Measurements from ENCODE around the gene SMPD3. TPM values are rescaled to one million over a fixed set of nuclear protein-coding genes. Genes with fewer than 3 reads are reported as not detected.

The SMPD3 gene
- total and polyA plus RNA-seq, 2 experiments from 2014 or later: 5.7 to 6.3 TPM

DNA sequence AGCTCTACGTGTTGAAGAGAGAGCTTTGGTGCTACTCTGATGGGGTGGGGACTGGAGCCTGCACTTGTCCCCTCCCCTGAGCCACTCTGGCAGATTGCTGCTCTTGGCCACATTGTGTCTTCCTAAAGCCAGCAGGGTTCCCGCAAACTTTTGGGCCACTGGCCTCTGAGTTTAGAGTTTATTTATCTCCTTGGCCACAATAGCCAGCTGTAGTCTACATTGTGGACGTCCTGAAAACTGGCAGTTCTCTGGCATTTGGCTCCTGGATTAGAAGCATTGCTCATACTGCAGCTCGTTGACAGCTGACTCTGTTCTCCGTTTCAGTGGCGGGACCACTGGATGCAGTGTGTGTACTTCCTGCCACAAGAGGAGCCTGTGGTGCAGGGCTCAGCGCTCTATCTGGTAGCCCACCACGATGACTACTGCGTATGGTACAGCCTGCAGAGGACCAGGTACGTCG, 102.9 kb downstream of the SMPD3 start:
- Histone ChIP-seq H3K27me3 (no peaks in the 10 kb centered on the region), H3K36me3 (replicated peaks; ENCODE audit: insufficient read depth, low read depth) (no peaks in the 10 kb centered on the region), H3K9me3 (ENCODE audit: low read depth) (no peaks in the 10 kb centered on the region), H2AFZ (no peak overlapping the region), H3K79me2 (peaks cover 2% of the 10 kb centered on the region), H3K4me3 (no peak overlapping the region), H3K4me2 (no peak overlapping the region), H3K4me1 (ENCODE audit: insufficient read depth) (no peaks in the 10 kb centered on the region), H3K9me2 (replicated peaks; ENCODE audit: insufficient read depth) (no peaks in the 10 kb centered on the region), H4K20me1 (ENCODE audit: insufficient read depth, poor library complexity, severe bottlenecking) (no peaks in the 10 kb centered on the region), H3K27ac (no peak overlapping the region)
- TF ChIP-seq, protein P1, sequence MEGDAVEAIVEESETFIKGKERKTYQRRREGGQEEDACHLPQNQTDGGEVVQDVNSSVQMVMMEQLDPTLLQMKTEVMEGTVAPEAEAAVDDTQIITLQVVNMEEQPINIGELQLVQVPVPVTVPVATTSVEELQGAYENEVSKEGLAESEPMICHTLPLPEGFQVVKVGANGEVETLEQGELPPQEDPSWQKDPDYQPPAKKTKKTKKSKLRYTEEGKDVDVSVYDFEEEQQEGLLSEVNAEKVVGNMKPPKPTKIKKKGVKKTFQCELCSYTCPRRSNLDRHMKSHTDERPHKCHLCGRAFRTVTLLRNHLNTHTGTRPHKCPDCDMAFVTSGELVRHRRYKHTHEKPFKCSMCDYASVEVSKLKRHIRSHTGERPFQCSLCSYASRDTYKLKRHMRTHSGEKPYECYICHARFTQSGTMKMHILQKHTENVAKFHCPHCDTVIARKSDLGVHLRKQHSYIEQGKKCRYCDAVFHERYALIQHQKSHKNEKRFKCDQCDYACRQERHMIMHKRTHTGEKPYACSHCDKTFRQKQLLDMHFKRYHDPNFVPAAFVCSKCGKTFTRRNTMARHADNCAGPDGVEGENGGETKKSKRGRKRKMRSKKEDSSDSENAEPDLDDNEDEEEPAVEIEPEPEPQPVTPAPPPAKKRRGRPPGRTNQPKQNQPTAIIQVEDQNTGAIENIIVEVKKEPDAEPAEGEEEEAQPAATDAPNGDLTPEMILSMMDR (IDR thresholded peaks at IDR 0.05; ENCODE audit: poor library complexity): no peak
- TF ChIP-seq EZH2 (IDR thresholded peaks at IDR 0.05; ENCODE audit: borderline replicate concordance) (no peak), EZH2phosphoT487 (IDR thresholded peaks at IDR 0.05; ENCODE audit: low read depth, severe bottlenecking, unreplicated experiment) (no peak)
- no peak for DNase-seq (ENCODE audit: low spot score)
- WGBS (ENCODE audit: low lambda C conversion rate, missing lambda C conversion rate): 79% methylated on average over 11 of the region's 11 CpGs

DNA sequence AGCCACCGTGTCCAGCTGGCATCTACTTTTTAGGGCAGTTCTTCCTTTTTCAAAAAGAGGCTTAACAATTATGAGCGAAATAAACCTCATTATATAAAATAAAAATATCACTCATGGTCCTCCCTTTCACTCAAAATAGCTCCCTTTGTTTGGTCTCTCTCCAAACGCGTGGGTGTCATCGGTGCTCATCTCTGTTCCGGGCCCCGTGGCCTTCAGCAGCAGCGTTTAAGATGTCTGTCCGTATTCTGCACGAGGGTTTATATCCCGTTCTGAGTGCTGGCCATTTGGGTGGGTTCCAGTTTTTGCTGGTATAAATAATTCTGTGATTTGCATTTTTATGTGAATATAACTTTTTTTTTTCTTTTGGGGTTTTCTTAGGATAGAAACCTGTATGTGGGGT, 104.1 kb downstream of the SMPD3 start:
- no peaks in the 10 kb centered on the region for H3K9me2 ChIP-seq (replicated peaks; ENCODE audit: insufficient read depth)
- no peaks in the 10 kb centered on the region for H4K20me1 ChIP-seq (ENCODE audit: insufficient read depth, poor library complexity, severe bottlenecking)
- no peaks in the 10 kb centered on the region for H3K4me1 ChIP-seq (ENCODE audit: insufficient read depth)
- no peaks in the 10 kb centered on the region for H3K9me3 ChIP-seq (ENCODE audit: low read depth)
- no peaks in the 10 kb centered on the region for H3K36me3 ChIP-seq (replicated peaks; ENCODE audit: insufficient read depth, low read depth)
- H3K79me2 ChIP-seq: no peaks in the 10 kb centered on the region
- H3K27ac ChIP-seq: no peak overlapping the region
- DNase-seq (ENCODE audit: low spot score): no peak
- H3K27me3 ChIP-seq: no peaks in the 10 kb centered on the region
- H3K4me3 ChIP-seq: no peak overlapping the region
- no peak overlapping the region for H3K4me2 ChIP-seq
- 97% methylated on average over 11 of the region's 11 CpGs for WGBS (ENCODE audit: low lambda C conversion rate, missing lambda C conversion rate)
- TF ChIP-seq EZH2phosphoT487 (IDR thresholded peaks at IDR 0.05; ENCODE audit: low read depth, severe bottlenecking, unreplicated experiment): no peak
- TF ChIP-seq, protein P1 (IDR thresholded peaks at IDR 0.05; ENCODE audit: poor library complexity): no peak
- TF ChIP-seq EZH2 (IDR thresholded peaks at IDR 0.05; ENCODE audit: borderline replicate concordance): no peak
- H2AFZ ChIP-seq: no peak overlapping the region

DNA sequence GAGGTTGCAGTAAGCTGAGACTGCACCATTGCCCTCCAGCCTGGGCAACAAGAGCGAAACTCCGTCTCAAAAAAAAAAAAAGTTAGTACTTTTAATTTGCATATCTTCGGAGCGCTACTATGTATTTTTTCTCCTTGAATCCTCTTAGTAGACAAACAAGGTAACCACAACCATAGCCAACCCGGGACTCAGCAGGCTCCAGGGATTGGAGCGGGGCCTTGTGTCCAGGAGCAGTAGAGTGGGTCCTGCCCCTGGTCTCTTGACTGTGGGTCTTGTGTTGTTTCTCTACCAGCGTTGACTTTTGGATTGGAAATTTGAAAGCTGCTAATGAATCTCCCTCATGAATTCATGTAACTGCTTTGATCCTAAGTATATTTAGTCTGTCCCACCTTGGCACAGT, 105.2 kb downstream of the SMPD3 start:
- Histone ChIP-seq H3K4me3 (no peak overlapping the region), H3K79me2 (no peaks in the 10 kb centered on the region), H3K4me1 (ENCODE audit: insufficient read depth) (no peaks in the 10 kb centered on the region), H2AFZ (no peak overlapping the region), H3K36me3 (replicated peaks; ENCODE audit: insufficient read depth, low read depth) (no peaks in the 10 kb centered on the region), H3K9me2 (replicated peaks; ENCODE audit: insufficient read depth) (no peaks in the 10 kb centered on the region), H3K9me3 (ENCODE audit: low read depth) (no peaks in the 10 kb centered on the region), H3K27me3 (no peaks in the 10 kb centered on the region), H3K27ac (no peak overlapping the region), H4K20me1 (ENCODE audit: insufficient read depth, poor library complexity, severe bottlenecking) (no peaks in the 10 kb centered on the region), H3K4me2 (no peak overlapping the region)
- WGBS (ENCODE audit: low lambda C conversion rate, missing lambda C conversion rate): 97% methylated on average over 7 of the region's 7 CpGs
- TF ChIP-seq, protein P1 (IDR thresholded peaks at IDR 0.05; ENCODE audit: poor library complexity): no peak
- TF ChIP-seq EZH2phosphoT487 (IDR thresholded peaks at IDR 0.05; ENCODE audit: low read depth, severe bottlenecking, unreplicated experiment) (no peak), EZH2 (IDR thresholded peaks at IDR 0.05; ENCODE audit: borderline replicate concordance) (no peak)
- no peak for DNase-seq (ENCODE audit: low spot score)

DNA sequence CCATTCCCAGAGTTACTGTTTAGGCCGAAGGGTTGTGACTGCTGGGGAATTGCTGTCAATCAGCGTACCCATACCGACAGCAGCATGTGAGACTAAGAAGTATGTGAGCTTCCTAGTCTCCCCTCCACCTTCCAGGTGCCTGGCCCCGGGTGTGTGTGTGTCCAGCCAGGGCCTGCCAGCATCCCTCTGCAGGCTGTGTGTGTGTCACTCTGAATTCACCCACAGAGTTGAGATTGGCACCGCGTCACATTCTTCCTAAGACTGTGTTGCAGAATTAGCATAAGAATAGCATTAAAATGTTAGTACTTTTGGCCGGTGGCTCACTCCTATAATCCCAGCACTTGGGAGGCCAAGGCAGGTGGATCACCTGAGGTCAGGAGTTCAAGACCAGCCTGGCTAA, 105.7 kb downstream of the SMPD3 start:
- H3K4me2 ChIP-seq: no peak overlapping the region
- no peaks in the 10 kb centered on the region for H3K27me3 ChIP-seq
- WGBS (ENCODE audit: low lambda C conversion rate, missing lambda C conversion rate): 90% methylated on average over 7 of the region's 7 CpGs
- H4K20me1 ChIP-seq (ENCODE audit: insufficient read depth, poor library complexity, severe bottlenecking): no peaks in the 10 kb centered on the region
- no peaks in the 10 kb centered on the region for H3K9me2 ChIP-seq (replicated peaks; ENCODE audit: insufficient read depth)
- no peak for TF ChIP-seq EZH2 (IDR thresholded peaks at IDR 0.05; ENCODE audit: borderline replicate concordance)
- TF ChIP-seq, protein P1 (IDR thresholded peaks at IDR 0.05; ENCODE audit: poor library complexity): no peak
- no peak for TF ChIP-seq EZH2phosphoT487 (IDR thresholded peaks at IDR 0.05; ENCODE audit: low read depth, severe bottlenecking, unreplicated experiment)
- no peaks in the 10 kb centered on the region for H3K36me3 ChIP-seq (replicated peaks; ENCODE audit: insufficient read depth, low read depth)
- no peak overlapping the region for H2AFZ ChIP-seq
- no peak for DNase-seq (ENCODE audit: low spot score)
- no peak overlapping the region for H3K27ac ChIP-seq
- H3K4me3 ChIP-seq: no peak overlapping the region
- no peaks in the 10 kb centered on the region for H3K79me2 ChIP-seq
- H3K4me1 ChIP-seq (ENCODE audit: insufficient read depth): no peaks in the 10 kb centered on the region
- no peaks in the 10 kb centered on the region for H3K9me3 ChIP-seq (ENCODE audit: low read depth)
